ENCODE results near the gene CMIP. TPM values are rescaled to one million over a fixed set of nuclear protein-coding genes. Genes with fewer than 3 reads are reported as not detected.

CMIP gene
- total RNA-seq, 1 donor from 2014 or later: 61.0 TPM

GRCh38 chr16:81637336-81638235 is 193.0 kb downstream of the CMIP start:
- no peak for DNase-seq (ENCODE audit: low read depth)

- DNase-seq (ENCODE audit: low read depth): no peak
Measured at GRCh38 chr16:81638286-81638945, 193.8 kb downstream of the CMIP start.

DNA sequence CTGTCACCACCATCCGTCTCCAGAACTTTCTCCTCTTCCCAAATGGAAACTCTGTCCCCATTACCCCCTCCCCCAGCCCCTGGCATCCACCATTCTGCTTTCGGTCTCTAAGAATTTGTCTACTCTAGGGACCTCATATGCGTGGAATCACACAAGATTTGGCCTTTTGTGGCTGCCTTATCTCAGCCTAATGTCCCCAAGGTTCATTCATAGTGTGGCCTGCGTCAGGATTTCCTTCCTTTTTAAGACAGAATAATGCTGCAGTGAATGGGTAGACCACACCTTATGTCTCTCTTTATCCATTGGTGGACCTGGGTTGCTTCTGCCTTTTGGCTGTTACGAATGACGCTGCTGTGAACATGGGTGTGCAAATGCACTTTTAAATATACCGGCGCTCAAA is 194.7 kb downstream of the CMIP start:
- DNase-seq (ENCODE audit: low read depth): no peak

DNA sequence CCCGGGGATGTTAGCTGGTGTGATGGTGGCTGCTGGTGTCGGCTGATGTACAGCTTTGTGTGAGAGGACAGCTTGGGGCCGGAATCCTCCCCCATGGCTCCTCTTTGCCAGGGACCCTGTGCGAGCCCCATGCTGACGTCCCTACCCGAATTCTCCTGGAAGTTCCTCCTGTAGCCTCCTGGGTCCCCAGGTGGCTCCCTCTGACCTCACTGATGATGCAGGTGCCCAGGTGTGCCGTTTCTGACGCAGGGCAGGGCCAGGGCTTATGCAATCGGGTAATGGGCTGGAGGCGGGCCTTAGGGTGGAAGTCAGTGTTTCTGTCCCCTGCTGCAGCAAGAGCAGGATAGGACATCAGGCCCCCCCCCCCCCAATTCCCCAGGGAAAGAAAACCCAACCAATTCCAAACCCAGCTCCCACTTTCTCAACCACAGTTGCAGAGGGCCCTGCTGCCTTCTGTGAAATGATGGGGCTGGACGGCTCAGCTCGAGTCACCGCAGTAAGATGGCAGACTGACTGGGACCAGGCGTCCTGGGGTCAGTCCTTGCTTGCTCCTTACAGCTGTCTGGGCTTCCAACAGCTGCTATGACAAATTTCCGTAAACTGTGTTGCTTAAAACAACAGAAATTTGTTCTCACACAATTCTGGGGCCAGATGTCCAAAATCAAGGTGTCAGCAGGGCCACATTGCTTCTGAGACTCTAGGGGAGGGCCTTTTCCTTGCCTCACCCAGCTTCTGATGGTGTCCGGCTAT is 195.5 kb downstream of the CMIP start:
- DNase-seq (ENCODE audit: low read depth): no peak

DNA sequence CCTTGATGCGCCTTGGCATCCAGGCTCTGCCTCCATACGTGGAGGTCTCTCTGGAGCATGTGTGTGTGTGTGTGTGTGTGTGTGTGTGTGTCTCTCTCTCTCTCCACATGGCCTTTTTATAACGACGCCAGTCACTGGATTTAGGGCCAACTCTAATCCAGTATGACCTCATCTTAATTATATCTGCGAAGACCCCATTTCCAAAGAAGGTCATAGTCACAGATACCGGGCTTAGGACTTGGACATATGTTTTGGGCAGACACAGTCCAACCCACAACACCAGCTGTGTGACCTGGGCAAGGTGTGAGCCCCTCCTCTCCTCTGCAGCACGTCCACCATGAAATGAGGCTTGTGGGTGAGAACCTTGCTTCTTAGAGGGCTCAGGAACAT is 196.1 kb downstream of the CMIP start:
- no peak for DNase-seq (ENCODE audit: low read depth)

DNA sequence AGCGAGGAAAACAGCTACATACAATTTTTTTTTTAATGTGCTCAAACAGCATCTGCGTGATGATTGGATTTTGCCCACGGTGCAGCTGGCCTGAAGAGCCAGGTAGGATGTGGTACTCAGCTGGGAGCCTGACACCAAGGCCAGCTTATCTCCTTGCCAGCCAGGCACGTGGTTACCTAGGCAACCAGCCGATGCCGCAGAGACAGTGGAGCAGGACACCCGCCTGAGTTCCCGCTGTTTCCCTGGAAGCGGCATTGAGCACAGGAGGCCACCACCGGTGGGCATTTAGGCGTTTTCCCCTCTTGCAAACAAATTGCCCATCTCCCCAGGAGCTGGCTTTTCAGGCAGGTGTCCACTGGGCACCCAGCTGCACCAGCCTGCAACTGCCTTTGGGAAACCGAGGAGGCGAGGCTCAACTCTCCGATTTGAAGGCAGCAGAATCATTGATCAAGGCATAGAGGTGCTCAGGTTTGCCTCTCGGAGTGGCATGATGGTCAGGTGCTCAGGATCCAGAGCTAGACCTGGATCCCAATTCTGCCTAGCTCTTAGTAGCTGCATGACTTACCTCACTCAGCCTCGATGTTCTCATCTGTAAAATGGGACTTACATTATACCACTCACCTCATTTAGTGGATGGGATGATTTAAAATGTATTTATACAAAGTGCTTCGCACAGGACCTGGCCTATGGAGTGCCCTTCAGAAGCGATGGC is 196.9 kb downstream of the CMIP start:
- DNase-seq (ENCODE audit: low read depth): no peak

DNA sequence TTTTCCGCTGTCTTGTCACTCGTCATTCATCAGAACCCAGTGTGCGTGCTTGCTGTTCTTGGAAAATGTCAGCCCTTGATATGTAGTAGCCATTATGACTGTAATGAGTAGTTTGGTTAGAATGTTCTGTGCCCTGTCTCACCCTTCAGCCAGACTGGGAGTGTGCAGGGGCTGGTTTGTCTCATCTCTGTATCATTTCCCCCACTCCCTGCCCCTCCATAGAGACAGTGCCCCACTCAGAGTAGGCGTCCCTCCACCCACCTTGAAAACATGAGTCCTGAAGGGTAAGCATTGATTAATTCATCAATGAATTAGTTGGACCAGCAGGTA is 197.5 kb downstream of the CMIP start:
- DNase-seq (ENCODE audit: low read depth): no peak

- DNase-seq (ENCODE audit: low read depth): no peak
Measured at GRCh38 chr16:81642943-81643342, 198.3 kb downstream of the CMIP start.

DNA sequence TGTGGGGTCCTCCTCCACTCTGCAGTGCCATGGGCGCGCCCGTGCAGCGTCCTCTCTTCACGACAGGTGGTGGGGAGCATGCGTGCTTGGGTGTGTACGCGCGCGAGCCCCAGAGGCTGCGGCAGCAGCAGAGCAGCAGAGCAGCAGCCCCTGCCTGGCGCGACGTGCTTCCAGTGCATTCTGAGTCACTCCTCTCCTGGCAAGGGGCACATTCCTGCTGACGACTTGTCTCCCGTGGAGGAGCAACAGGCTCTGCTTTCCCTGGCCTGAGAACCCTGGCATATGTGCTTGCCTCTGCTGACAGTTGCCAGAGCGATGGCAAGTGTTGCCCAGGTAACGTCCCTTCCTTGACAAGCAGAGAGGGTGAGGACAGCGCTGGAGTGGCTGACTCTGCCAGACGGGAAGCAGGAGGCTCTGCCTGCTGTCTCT is 200.7 kb downstream of the CMIP start:
- peak; percentile 97 for DNase-seq (ENCODE audit: low read depth)

GRCh38 chr16:81645925-81646324 is 201.3 kb downstream of the CMIP start:
- no peak for DNase-seq (ENCODE audit: low read depth)

DNA sequence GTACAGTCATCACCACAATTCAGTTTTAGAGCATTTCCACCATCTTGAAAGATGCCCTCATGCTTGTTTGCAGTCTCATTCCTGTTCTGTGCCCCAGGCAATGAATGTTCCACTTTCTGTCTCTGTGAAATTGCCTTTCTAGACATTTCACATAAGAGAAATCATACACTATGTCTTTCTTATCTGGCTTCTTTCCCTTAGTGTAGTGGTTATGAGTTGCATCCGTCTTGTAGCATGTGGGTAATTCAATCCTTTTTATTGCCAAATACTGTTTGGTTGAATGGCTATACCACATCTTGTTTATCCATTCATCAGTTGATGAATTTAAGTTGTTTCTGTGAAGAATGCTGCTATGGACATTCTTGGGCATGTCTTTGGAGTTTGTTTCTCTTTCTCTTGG is 202.0 kb downstream of the CMIP start:
- peak; percentile 29 for DNase-seq (ENCODE audit: low read depth)

DNA sequence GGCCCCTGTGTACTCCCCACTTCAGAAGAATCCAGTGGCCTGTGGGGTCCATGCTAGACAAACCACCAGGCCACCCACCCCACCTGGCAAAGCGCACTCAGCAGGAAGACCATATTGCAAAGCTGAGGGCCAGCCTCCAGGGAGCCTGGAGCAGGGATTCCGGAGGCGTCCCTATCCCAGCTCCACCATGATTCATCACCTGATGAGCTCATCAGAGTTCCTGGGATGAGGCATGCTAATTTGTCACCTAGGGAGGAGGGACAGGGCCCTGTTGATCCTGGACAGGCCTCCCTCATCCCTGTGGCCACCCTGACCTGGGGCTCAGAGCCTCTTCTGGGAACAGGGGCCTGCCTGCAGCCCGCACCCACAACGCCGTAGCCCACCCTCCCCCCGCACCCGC is 202.9 kb downstream of the CMIP start:
- DNase-seq (ENCODE audit: low read depth): peak; percentile 65

- no peak for DNase-seq (ENCODE audit: low read depth)
Measured at GRCh38 chr16:81649561-81650184, 205.1 kb downstream of the CMIP start.

DNA sequence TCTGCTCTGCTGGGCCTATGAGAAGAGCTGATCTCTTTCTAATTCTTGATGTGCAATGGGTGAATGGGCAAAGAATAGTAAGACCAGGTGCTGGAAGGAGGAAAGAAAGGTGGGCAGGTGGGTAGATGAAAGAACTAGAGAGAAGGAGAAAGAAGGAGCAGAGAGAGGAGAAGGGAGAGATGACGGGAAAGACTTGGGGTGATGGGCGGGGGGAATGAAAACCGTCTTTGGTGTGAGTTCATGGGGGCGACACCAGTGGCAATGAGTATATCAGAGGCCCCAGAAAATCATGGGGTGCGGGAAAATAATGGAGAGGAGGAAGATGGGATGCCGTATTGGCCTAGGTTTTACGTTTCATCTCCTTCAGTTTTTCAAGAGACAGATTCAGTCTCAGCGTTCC is 205.7 kb downstream of the CMIP start:
- DNase-seq (ENCODE audit: low read depth): no peak

DNA sequence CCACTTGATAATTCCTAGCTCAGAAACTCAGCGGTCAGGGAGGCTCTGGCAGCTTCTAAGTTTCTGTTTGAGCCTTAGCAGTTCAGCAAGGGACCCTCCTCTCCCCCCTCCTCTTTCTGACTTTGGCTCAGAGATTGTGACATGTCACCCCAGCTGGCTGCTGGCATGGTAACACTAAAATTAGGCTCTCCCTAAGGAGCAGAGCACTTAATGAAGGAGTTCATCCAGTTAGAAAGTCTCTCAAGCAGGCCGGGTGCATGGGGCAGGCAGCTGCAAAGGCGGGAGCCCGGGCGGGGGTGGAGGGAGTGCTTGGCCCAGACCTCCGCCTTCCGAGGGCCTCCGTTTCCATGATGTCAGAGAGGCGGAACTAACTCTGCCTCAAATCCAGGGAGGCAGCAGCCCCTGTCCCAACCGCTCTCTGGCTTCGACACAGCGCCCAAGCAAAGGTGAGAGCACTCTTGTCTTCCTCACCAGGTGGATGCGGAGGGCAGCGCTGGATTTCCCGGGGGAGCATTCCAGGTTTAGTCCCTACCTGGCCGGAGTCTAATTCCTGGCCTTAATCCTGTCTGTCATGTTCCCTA is 206.5 kb downstream of the CMIP start:
- no peak for DNase-seq (ENCODE audit: low read depth)

DNA sequence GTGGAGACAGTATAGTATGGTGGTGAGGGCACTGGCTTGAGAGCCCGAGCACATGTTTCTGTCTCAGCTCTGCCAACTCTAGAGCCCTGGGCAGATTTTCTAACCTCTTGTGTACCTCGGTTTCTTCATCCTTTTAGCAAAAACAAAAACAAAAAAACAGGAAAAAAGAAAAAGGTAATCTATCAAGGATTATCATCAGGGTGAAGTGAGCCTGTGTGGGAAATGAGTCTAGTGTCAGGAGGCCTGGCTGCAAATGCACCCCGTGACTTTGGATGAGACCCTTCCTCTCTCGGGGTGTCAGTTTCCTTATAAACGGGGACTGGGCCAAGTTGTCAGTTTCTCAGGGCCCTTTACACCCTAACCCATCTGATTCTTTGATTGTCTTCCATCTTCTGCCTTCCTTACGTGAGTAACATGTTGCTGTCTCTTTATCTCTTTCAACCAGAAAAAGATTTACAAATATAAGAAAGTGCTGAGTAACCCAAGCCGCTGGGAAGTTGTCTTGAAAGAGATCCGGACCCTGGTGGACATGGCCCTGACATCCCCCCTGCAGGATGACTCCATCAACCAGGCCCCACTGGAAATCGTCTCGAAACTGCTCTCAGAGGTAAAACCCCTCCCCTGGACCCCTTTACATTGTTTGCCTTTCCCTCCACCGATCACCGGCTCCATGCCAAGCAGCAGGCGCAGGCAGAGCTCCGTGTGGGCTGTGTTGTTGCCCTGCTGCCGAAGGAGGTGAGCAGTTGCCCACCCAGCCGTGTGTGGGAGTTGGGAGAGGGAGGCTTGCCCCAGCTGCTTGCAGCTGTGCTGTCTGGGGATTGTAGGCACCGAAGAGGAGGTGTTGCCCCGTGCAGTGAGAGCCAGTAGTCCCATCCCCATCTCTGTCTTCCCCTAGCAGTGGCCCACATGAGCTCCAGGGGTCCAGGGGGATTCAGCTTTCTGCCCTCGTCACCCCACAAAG is 207.4 kb downstream of the CMIP start:
- DNase-seq (ENCODE audit: low read depth): no peak

GRCh38 chr16:81652798-81653505 is 208.3 kb downstream of the CMIP start:
- no peak for DNase-seq (ENCODE audit: low read depth)

DNA sequence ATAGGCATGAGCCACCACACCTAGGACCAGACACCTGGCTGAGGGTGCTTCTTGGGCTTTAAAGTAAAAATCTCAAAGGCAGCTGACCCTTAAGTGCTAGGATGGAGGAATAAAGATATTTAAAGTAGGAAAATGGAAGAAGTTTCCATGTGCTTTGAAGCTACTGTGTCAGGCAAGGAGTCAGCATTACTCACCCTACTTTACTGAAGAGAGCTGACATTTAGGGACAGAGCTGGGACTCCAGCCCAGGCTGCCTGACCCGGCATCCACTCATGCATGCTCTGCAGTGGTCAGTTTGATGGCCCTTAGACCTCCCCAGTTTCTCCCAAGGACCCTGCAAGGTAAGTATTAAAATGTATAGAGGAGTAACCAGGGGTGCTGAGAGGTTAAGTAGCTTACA is 209.7 kb downstream of the CMIP start:
- DNase-seq (ENCODE audit: low read depth): no peak

- DNase-seq (ENCODE audit: low read depth): peak; percentile 68
Measured at GRCh38 chr16:81655469-81656162, 211.0 kb downstream of the CMIP start.
